NCI-H1694 (cell line): ENCODE results near the gene PSMD12.

ENCODE experiments used
- DNase-seq: peaks from one replicate; lab custom pipeline; 2025; lab: John Stamatoyannopoulos, UW

PSMD12 gene

GRCh38 chr17:67386965-67387551 is 20.7 kb upstream of the PSMD12 start:
- DNase-seq: peak; percentile 16

- DNase-seq: no peak
Observed at GRCh38 chr17:67385122-67385988, 19.0 kb upstream of the PSMD12 start.

- DNase-seq: no peak
Observed at GRCh38 chr17:67381929-67382257, 15.5 kb upstream of the PSMD12 start.

- DNase-seq: no peak
Observed at GRCh38 chr17:67379251-67379630, 12.9 kb upstream of the PSMD12 start.

DNA sequence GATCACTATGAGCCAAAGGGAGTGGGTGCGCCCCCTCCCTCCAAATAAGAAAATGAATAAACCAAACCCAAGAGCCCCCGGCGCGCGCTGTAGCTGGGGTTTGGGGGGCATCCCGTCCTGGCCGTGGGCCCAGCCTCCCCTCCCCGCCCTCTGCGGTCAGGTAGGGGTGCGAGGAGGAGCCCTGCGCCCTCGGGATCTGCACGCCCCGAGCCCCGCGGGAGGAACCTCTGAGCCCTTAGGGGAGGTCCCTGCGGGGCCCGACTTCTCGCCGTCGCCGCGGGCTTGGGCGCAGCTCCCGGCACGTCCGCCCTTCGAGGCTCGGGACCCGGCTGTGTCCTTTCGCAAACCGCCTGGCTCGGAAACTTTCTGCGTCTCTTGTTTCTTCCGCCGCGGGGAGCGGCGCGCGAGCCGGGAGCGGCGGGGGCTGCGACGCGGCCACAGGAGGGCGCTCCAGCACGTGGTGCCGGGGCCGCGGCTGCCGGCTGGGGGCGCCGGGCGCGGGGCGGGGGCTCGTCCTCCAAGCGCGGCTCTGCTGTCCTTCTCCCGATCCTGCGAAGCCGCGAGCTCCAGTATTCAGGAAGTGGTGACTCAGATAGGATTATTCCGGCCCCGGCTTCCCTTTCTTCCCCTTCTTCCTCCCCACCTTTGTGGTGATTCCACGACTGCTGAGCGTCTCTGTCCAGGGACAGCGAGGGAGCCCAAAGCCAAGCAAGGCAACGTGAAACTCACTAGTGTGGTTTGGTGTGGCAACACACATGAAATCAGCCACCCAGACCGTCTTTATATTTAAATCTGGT is 12.3 kb upstream of the PSMD12 start:
- DNase-seq: peak; percentile 51

- DNase-seq: no peak
Observed at GRCh38 chr17:67377488-67378453, 11.4 kb upstream of the PSMD12 start.

GRCh38 chr17:67376737-67377487 is 10.5 kb upstream of the PSMD12 start, which contains the start of gene PITPNC1:
TSS of gene PITPNC1 (plus strand) at chr17:67377281.
- peak; percentile 70 for DNase-seq

DNA sequence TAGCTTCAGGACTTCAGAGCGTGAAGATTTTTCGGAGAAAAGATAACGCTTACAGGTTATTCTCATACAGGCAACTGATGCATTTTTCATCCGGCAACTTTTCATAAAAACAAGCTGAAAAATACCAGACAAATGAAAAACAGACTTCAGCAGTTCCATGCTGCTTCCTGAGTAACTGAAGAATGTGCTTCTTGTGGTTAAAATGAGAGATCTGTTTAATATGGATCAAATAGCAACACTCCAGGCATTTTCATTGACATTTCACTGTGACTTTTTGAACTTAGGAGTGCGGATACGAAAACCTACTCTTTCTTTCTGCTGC is 10.0 kb upstream of the PSMD12 start:
- DNase-seq: no peak

DNA sequence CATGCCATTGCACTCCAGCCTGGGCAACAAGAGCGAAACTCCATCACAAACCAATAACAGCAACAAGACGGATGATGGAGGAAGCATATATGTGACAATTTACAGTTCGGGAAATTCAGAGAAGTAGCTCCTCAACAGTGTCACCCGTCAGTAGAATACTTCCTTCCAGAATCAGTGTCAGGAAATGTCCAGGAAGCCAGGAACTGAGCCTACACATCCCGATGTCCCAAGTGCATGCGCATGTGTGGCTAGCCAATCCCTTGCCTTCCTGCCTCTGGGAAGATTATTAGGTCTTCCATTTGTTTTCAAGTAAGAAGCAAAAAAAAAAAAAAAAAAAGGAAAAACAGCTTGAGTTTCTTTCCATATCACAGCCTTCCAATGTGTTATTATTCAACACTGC is 9.3 kb upstream of the PSMD12 start:
- DNase-seq: no peak

DNA sequence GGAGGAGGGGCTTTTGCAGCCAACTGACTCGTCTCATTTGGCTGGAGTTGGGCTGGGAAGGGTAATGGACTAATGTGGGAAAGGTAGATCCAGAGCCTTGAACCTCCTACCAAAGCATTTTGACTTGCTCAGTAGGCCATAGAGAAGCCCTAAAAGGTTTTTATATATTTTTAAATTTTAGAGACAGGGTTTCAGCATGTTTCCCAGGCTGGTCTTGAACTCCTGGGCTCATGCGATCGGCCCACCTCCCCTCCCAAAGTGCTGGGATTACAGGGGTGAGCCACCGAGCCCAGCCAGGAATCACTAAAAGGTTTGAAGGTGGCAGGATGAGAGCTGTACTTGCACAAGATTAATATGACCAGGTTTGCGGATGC is 8.7 kb upstream of the PSMD12 start:
- DNase-seq: no peak

- DNase-seq: peak; percentile 76
Observed at GRCh38 chr17:67374329-67375053, 8.1 kb upstream of the PSMD12 start.

- DNase-seq: no peak
Observed at GRCh38 chr17:67372751-67373150, 6.4 kb upstream of the PSMD12 start.

GRCh38 chr17:67369676-67370075 is 3.3 kb upstream of the PSMD12 start:
- DNase-seq: no peak

DNA sequence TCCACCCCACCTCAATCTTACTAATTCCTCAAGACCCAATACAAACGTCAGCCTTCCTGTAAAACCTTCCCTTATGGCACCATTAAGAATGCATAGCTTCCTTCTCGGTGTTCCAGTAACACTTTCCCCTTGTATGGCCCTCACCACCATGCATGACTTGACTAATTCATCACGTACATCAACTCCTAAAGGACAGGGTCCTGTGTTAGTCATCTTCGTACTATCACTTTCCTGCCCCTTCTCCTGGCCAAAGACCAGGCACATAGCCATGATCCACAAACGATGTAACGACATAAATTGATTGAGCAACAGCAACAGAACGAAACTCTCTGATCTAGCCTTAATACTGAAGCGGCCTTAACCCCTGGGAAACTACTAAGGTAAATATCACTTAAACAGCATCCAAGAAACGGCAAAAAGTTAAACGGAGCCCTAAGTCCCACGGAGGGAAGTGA is 612 bp downstream of the PSMD12 start:
- DNase-seq: no peak

DNA sequence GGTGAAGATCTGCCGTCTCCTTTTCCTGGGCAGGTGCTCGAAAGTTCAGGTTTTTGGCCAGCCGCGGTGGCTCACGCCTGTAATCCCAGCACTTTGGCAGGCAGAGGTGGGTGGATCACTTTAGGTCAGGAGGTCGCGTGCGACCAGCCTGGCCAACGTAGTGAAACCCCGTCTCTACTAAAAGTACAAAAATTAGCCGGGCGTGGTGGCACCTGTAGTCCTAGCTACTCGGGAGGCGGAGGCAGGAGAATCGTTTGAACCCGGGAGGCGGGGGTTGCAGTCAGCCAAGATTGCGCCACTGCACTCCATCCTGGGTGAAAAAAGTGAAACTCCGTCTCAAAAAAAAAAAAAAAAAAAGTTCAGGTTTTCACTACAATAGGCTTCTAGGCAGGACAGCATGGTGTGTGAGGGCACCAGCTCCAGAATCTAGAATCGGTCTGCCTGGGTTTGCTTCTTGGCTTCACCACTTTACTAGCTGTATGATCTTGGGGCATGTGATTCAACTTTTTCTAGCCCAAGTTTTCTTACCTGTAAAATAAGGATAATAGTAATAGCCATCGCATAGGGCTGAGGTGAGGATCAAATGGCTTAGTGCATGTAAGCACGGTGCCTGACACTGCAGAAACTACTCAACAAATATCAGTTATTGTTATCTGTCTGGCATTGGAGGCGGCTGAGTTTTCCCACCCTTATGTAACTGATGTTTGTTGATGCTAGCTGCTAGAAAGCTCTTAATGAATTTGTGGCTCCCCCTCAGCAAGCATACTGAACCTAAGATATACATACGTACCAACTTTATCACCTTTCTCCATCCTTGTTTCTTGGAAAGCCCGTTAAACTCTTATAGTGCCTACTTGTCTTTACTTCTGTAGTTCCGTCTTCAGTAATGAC is 1.3 kb downstream of the PSMD12 start:
- no peak for DNase-seq

DNA sequence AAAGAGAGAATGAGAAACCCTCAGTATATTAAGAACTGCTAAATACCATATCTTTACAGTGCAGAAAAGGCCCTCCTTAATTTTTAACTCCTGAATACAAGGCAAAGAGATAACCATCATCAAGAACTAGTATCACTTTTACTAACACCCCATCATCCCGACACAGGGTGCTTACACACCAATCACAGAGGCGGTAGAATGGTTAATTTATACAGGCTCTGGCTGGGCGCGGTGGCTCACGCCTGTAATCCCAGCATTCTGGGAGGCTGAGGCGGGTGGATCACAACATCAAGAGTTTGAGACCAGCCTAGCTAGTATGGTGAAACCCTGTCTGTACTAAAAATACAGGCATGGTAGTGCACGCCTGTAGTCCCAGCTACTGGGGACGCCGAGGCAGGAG is 4.2 kb downstream of the PSMD12 start:
- DNase-seq: no peak

GRCh38 chr17:67360880-67361279 is 5.5 kb downstream of the PSMD12 start:
- no peak for DNase-seq

DNA sequence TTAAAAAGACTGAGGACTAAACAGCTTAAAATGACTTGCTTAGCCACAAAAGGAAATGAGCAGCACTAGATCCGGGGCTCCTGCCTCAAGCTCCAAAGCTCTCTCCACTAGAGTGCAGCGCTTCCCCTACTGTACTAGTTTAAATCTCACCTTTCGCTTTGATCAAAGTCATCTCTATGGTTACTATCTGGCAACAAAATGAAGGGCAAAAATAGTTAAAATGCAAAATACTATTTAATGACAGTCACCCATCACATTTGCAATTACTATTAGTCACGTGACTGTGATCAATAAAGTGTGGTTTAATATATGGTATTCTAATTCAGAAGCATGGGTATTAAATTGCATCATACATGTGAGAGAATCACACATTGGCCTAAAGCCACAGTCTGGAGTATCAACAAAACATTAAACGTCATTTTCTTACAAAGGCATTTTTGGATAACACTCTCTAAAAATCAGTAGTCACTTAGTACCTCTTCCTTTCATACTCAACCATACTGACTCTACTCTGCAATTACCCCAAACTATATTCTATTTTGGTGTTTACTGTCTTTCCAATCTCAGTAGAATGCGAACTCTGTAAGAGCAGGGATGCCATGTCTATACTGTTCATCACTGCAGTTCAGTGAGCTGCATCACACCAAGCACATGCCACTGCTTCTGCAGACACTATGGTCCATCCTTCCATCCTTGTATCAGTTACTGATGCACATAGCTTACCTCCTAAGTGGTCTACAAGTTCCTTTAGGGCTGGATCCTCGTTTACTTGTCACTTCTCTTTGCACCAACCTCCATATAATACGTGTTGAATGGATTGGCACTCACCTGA is 6.2 kb downstream of the PSMD12 start:
- no peak for DNase-seq

- no peak for DNase-seq
Observed at GRCh38 chr17:67358612-67359011, 7.8 kb downstream of the PSMD12 start.
